ENCODE data around the gene SMARCD2.

SMARCD2 gene

GRCh38 chr17:63830904-63831491 is 11.5 kb downstream of the SMARCD2 start:
- no peak for DNase-seq

GRCh38 chr17:63830278-63830677 is 12.2 kb downstream of the SMARCD2 start:
- DNase-seq: no peak

- DNase-seq: no peak
Measured at GRCh38 chr17:63828936-63829335, 13.5 kb downstream of the SMARCD2 start.

- DNase-seq: no peak
Measured at GRCh38 chr17:63827801-63828221, 14.7 kb downstream of the SMARCD2 start.

GRCh38 chr17:63827002-63827800 is 15.3 kb downstream of the SMARCD2 start, which contains the start of the genes FTSJ3 and PSMC5:
FTSJ3 (minus strand) TSS chr17:63827663; CDS start chr17:63826902, 761 bp downstream.
PSMC5 (plus strand) TSS chr17:63827431; CDS start chr17:63827491, 60 bp downstream.
- DNase-seq: peak; percentile 95

GRCh38 chr17:63826468-63827001 is 15.9 kb downstream of the SMARCD2 start:
- DNase-seq: peak; percentile 37

- no peak for DNase-seq
Measured at GRCh38 chr17:63824362-63824761, 18.1 kb downstream of the SMARCD2 start.

- no peak for DNase-seq
Measured at GRCh38 chr17:63823659-63824331, 18.7 kb downstream of the SMARCD2 start.

- no peak for DNase-seq
Measured at GRCh38 chr17:63822537-63822936, 19.9 kb downstream of the SMARCD2 start.

GRCh38 chr17:63821804-63822203 is 20.7 kb downstream of the SMARCD2 start:
- no peak for DNase-seq

- no peak for DNase-seq
Measured at GRCh38 chr17:63820963-63821561, 21.4 kb downstream of the SMARCD2 start.

- DNase-seq: no peak
Measured at GRCh38 chr17:63819585-63820537, 22.6 kb downstream of the SMARCD2 start.

- DNase-seq: no peak
Measured at GRCh38 chr17:63819131-63819530, 23.4 kb downstream of the SMARCD2 start.

- no peak for DNase-seq
Measured at GRCh38 chr17:63817736-63818385, 24.6 kb downstream of the SMARCD2 start.

GRCh38 chr17:63816669-63817068 is 25.8 kb downstream of the SMARCD2 start:
- DNase-seq: peak; percentile 60

GRCh38 chr17:63816123-63816522 is 26.4 kb downstream of the SMARCD2 start:
- no peak for DNase-seq

- no peak for DNase-seq
Measured at GRCh38 chr17:63809970-63810369, 32.5 kb downstream of the SMARCD2 start.

- no peak for DNase-seq
Measured at GRCh38 chr17:63805591-63805990, 36.9 kb downstream of the SMARCD2 start.

GRCh38 chr17:63804328-63804727 is 38.2 kb downstream of the SMARCD2 start:
- DNase-seq: no peak

GRCh38 chr17:63800783-63801182 is 41.7 kb downstream of the SMARCD2 start:
- no peak for DNase-seq

- DNase-seq: no peak
Measured at GRCh38 chr17:63798572-63799106, 43.8 kb downstream of the SMARCD2 start.
